Transverse colon (tissue), 4 donors: ENCODE results near the gene SYK. TPM values are rescaled to one million over a fixed set of nuclear protein-coding genes. Genes with fewer than 3 reads are reported as not detected.

Experiments used
- DNase-seq: peaks from one replicate; pipeline ENCODE4 v3.0.0-alpha.2; 2019
- H3K27ac ChIP-seq, 4 donors: fragments of 200-600 bp; sonication (generic); 2 replicates each; pipeline ENCODE4 v1.5.1; 2016 to 2018; ENCODE audit warnings: inconsistent platforms in 4 of 4
- H3K27me3 ChIP-seq: fragments of 200-600 bp; sonication (generic); 2 replicates; pipeline ENCODE4 v1.5.1; 2017; ENCODE audit warnings: inconsistent platforms
- H3K36me3 ChIP-seq, 4 donors: fragments of 200-600 bp; sonication (generic); 2 replicates each; pipeline ENCODE4 v1.5.1; 2017 to 2019; ENCODE audit warnings: inconsistent platforms in 4 of 4
- H3K4me1 ChIP-seq, 4 donors: fragments of 200-600 bp; sonication (generic); 2 replicates each; pipeline ENCODE4 v1.5.1; 2017 to 2020; ENCODE audit warnings: inconsistent platforms in 4 of 4
- H3K4me3 ChIP-seq, 4 donors: fragments of 200-600 bp; sonication (generic); 1 replicate in 1 of 4; 2 replicates in 3 of 4; pipeline versions ENCODE4 v1.5.1 to v1.6.1; 2017 to 2019; ENCODE audit warnings: inconsistent platforms in 4 of 4
- H3K9me3 ChIP-seq, 2 donors: fragments of 200-600 bp; sonication (generic); 2 replicates each; pipeline ENCODE4 v1.5.1; 2017 to 2019; ENCODE audit warnings: inconsistent platforms in 2 of 2
- CTCF ChIP-seq, 5 experiments: fragments of 200-600 bp in 3 of 5; fragments of 450-650 bp in 2 of 5; sonication (generic) in 3 of 5; IDR thresholded peaks; 1 replicate in 2 of 5; 2 replicates in 3 of 5; pipeline ENCODE4 v1.5.1; 2016 to 2017; ENCODE audit warnings: antibody characterized with exemption in 5 of 5, inconsistent platforms in 3 of 5, mild to moderate bottlenecking in 2 of 5, moderate library complexity in 1 of 5
- EP300 ChIP-seq: sonication (generic); formaldehyde crosslinking; IDR thresholded peaks from one replicate; pipeline ENCODE4 v1.6.1; 2017; ENCODE audit warnings: antibody characterized with exemption, low read depth
- POLR2A ChIP-seq: fragments of 450-650 bp; IDR thresholded peaks from one replicate; pipeline ENCODE4 v1.6.1; 2016; ENCODE audit warnings: antibody characterized with exemption, mild to moderate bottlenecking, moderate library complexity
- POLR2AphosphoS5 ChIP-seq, 3 donors: sonication (generic); formaldehyde crosslinking; IDR thresholded peaks; one replicate each; pipeline ENCODE4 v1.6.1; 2016; ENCODE audit warnings: antibody characterized with exemption in 3 of 3
- WGBS, 2 donors: methylation state at CpG; one replicate each; pipeline ENCODE4 v1.1.5; 2018; ENCODE audit warnings: low coverage in 1 of 2; 5-methylcytosine and 5-hydroxymethylcytosine counted together
- in situ Hi-C, 4 donors: fragments of 200-750 bp; cut with MboI; loops; one replicate each; pipeline versions ENCODE4 v1.15.0 to v1.15.1; 2017; ENCODE audit warnings: low sequenced_read_pairs in 3 of 4, low pct_ligation_motif_present in 1 of 4, low pct_unique_long_range_greater_than_20kb in 1 of 4
- intact Hi-C: fragments of 100-400 bp; cut with DNase I; formaldehyde crosslinking; loops from one replicate; pipeline ENCODE4 v1.15.1; 2023; ENCODE audit warnings: low total_unique reads
- total RNA-seq, 4 donors: library from RNA; depleted of rRNA; stranded (reverse); fragments of >200 nt; gene quantifications; one replicate each; pipeline ENCODE4 v1.1.0, GENCODE V29; 2016

Gene SYK
- total RNA-seq, 4 donors from 2014 or later: 32.2 to 534 (median 34.3) TPM

- intact Hi-C loops: loop anchor here (10.0 kb wide), 1 partner anchor 1297 kb away; no protein-coding TSS in a partner anchor
- H3K36me3 ChIP-seq: peaks cover 0 to 11% (median 2%) of the 10 kb centered on the region in 4 donors
- H3K27ac ChIP-seq: no peak overlapping the region
- no peak overlapping the region for H3K4me3 ChIP-seq
- no peak for TF ChIP-seq POLR2AphosphoS5 (IDR thresholded peaks at IDR 0.05)
- TF ChIP-seq CTCF (IDR thresholded peaks at IDR 0.05): no peak
- no peak for TF ChIP-seq POLR2A
- no peak for TF ChIP-seq EP300
- 62 to 71% methylated on average over 1 to 3 of the region's 3 CpGs for WGBS, 2 donors
- H3K9me3 ChIP-seq: no peaks in the 10 kb centered on the region
- DNase-seq: no peak
- H3K27me3 ChIP-seq: no peaks in the 10 kb centered on the region
- in situ Hi-C loops: loop anchor here (10.0 to 25.0 kb wide), 6 partner anchors 109 to 1284 kb away; no protein-coding TSS in a partner anchor
- no peaks in the 10 kb centered on the region for H3K4me1 ChIP-seq
Measured at GRCh38 chr9:90871327-90871935, 69.8 kb downstream of the SYK start.

- intact Hi-C loops: loop anchor here (10.0 kb wide), 1 partner anchor 1298 kb away; no protein-coding TSS in a partner anchor
- H3K4me1 ChIP-seq: no peaks in the 10 kb centered on the region
- in situ Hi-C loops: loop anchor here (10.0 to 25.0 kb wide), 6 partner anchors 111 to 1286 kb away; no protein-coding TSS in a partner anchor
Measured at GRCh38 chr9:90872835-90873294, 71.2 kb downstream of the SYK start.

GRCh38 chr9:90873422-90873821 lies 71.8 kb downstream of the SYK start:
- DNase-seq: no peak
- no peak for TF ChIP-seq CTCF (IDR thresholded peaks at IDR 0.05)
- no peak for TF ChIP-seq POLR2AphosphoS5 (IDR thresholded peaks at IDR 0.05)
- TF ChIP-seq POLR2A: no peak
- TF ChIP-seq EP300: no peak
- Histone ChIP-seq H3K27me3 (no peaks in the 10 kb centered on the region), H3K9me3 (no peaks in the 10 kb centered on the region), H3K36me3 (peaks cover 0 to 16% (median 2%) of the 10 kb centered on the region in 4 donors), H3K27ac (no peak overlapping the region), H3K4me3 (no peak overlapping the region), H3K4me1 (no peaks in the 10 kb centered on the region)
- 88 to 100% methylated on average over 1 to 2 of the region's 2 CpGs for WGBS, 2 donors
- intact Hi-C loops (loop anchor here (10.0 kb wide), 1 partner anchor 1299 kb away; no protein-coding TSS in a partner anchor), in situ Hi-C loops (loop anchor here (10.0 to 25.0 kb wide), 6 partner anchors 111 to 1286 kb away; no protein-coding TSS in a partner anchor)

More at GRCh38 chr9:90872835-90873294, 71.2 kb downstream of the SYK start:
- TF ChIP-seq POLR2A (no peak), EP300 (no peak), POLR2AphosphoS5 (IDR thresholded peaks at IDR 0.05) (no peak), CTCF (IDR thresholded peaks at IDR 0.05) (no peak)
- H3K36me3 ChIP-seq: peaks cover 0 to 11% (median 2%) of the 10 kb centered on the region in 4 donors
- no peaks in the 10 kb centered on the region for H3K27me3 ChIP-seq
- no peak for DNase-seq
- H3K9me3 ChIP-seq: no peaks in the 10 kb centered on the region
- H3K27ac ChIP-seq: no peak overlapping the region
- no peak overlapping the region for H3K4me3 ChIP-seq
- 80 to 89% methylated on average over 5 to 8 of the region's 8 CpGs for WGBS, 2 donors

GRCh38 chr9:90874194-90874593 lies 72.6 kb downstream of the SYK start:
- in situ Hi-C loops: loop anchor here (10.0 to 25.0 kb wide), 6 partner anchors 112 to 1287 kb away; no protein-coding TSS in a partner anchor
- TF ChIP-seq POLR2AphosphoS5 (IDR thresholded peaks at IDR 0.05) (no peak), CTCF (IDR thresholded peaks at IDR 0.05) (no peak), POLR2A (no peak), EP300 (no peak)

More at GRCh38 chr9:90874194-90874593, 72.6 kb downstream of the SYK start:
- H3K4me3 ChIP-seq: no peak overlapping the region
- no peaks in the 10 kb centered on the region for H3K27me3 ChIP-seq
- intact Hi-C loops: loop anchor here (10.0 kb wide), 1 partner anchor 1299 kb away; no protein-coding TSS in a partner anchor
- 91% methylated on average over 8 of the region's 8 CpGs; no CpG with 5 or more reads in 1 of the 2 donors for WGBS, 2 donors
- H3K36me3 ChIP-seq: peaks cover 0 to 18% (median 0%) of the 10 kb centered on the region in 4 donors
- H3K9me3 ChIP-seq: no peaks in the 10 kb centered on the region
- no peak for DNase-seq
- no peak overlapping the region for H3K27ac ChIP-seq
- no peaks in the 10 kb centered on the region for H3K4me1 ChIP-seq
